Right kidney (tissue), 1 donor: ENCODE measurements around the gene VAT1L.
"Not testable (repeated sequence)": the region's sequence is repeated elsewhere in the genome, so short reads cannot be mapped to it uniquely, and the experiment has no call there.

Experiments
- DNase-seq: peaks from one replicate; pipeline ENCODE4 v3.0.0-alpha.2; 2016

Gene VAT1L

DNA sequence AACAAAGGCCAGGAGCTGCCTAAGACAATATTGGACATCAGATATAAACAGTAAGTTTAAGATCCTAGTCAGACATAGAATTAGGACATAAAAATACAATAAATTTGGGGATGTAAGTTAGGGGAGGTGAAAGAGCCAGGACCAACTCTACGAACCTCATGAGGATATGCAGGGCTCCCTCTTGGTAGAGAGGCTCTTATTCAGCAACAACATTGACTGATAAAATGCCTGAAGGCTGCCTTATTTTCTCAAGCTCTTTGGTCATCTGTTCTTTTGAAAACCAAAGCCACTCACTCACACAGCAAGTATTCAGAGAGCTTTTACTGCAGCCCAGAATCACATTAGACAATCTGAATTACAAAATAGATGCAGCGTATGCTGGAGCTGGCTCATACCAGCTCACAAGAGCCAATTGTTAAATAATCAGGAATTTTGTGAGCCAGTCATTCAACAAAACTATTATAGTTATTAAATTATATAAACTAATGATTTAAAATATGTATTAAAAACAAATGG is 125.4 kb downstream of the VAT1L start:
- DNase-seq: no peak

DNA sequence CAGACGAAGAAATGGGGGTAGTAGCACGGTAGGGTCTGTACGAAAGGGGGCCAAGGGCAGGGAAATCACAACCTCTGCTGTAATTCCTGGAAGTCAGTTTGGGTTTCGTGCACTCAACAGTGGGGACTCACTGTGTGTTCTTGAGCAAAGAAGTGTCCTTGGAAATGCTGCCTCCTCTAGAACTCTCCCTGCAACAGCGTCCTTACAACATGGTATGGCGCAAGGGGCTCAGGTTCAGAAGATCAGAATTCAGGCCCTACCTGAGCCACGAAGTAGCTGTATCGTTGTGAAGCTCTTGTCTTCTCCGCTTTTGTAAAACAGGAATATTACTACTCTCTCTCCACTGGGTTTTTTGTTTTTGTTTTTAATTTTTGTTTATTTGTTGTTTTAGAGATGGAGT is 127.7 kb downstream of the VAT1L start:
- DNase-seq: no peak

- no peak for DNase-seq
Observed at GRCh38 chr16:77917971-77918370, 129.6 kb downstream of the VAT1L start.

GRCh38 chr16:77918809-77919707 is 130.7 kb downstream of the VAT1L start:
- DNase-seq: no peak

DNA sequence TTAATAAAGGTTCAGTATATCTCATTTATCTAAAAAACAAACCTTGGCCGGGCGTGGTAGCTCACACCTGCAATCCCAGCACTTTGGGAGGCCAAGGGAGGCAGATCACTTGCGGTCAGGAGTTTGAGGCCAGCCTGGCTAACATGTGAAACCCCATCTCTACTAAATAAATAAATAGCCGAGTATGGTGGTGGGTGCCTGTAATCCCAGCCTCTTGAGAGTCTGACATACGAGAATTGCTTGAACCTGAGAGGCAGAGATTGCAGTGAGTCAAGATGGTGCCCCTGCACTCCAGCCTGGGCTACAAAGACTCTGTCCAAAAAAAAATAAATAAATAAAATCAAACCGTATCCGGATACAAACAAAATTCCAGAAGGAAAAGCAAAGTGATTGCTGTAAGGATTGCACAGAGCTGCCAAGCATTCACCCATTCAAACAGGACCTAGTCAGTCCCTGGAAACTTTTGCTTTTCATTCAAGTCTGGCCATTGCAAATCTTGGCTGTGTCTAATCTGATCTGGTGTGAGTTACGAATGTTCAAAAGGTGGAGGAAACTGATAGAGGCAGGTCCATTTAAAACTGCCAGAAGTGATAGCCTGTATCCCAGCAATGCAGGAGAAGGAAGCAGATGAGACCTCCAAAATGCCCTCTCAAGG is 131.5 kb downstream of the VAT1L start:
- DNase-seq: no peak

GRCh38 chr16:77920984-77921383 is 132.6 kb downstream of the VAT1L start:
- no peak for DNase-seq

GRCh38 chr16:77922228-77922754 is 133.9 kb downstream of the VAT1L start:
- no peak for DNase-seq

DNA sequence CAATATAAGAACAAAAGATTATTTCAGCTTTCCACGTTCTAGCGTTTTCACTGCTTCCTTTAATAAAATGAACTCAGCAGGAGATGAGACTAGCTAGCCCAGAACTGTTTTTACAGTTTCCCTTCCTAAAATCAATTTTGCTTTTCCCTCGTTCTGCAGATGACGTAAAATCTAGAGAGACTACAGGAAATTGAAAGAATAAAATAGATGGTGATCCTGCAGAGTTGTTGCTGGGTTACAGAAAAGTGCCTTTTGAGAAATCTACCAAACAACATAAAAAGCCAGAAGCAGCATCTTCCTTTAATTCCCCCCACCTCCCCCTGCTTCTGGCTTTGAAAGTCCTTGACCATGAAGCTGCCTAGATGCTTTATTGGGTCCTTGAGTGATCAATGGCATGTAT is 137.2 kb downstream of the VAT1L start:
- no peak for DNase-seq

DNA sequence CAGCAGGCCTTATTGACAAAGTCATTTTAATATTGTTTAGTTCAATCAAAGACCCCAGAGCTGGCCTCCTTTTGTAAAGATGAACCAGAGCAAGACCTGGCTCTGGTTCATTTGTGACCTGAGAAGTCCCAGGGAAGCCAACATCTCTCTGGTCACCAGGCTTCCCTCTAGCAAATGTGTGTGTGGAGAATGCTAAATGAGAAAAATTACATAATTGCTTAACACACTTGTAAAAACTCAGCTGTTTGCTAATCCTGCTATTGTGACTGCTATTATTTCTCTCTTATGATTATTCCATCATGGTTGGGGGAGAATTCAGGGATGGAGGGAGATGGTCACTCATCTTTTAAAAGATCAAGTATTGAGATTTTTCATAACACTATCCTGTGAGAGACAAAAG is 139.7 kb downstream of the VAT1L start:
- DNase-seq: no peak

- no peak for DNase-seq
Observed at GRCh38 chr16:77929004-77929403, 140.6 kb downstream of the VAT1L start.

DNA sequence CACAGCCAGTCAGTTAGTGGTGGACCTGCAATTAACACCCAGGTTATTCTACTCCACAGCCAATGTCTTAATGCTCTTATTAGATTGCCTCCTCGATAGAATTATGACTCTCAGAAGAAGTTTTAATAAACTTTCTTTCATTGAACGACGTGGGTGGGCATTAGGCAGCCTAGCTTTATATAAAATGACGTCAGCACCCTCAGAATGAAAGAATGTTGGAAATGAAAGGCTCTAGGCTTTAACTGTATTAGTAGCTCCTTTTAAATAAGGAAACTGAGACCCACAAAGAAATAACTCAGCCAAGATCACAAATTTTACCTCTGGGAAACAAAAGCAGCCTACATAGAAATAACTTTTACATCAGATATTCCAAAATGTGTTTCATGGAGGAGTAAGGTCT is 142.7 kb downstream of the VAT1L start:
- DNase-seq: no peak

DNA sequence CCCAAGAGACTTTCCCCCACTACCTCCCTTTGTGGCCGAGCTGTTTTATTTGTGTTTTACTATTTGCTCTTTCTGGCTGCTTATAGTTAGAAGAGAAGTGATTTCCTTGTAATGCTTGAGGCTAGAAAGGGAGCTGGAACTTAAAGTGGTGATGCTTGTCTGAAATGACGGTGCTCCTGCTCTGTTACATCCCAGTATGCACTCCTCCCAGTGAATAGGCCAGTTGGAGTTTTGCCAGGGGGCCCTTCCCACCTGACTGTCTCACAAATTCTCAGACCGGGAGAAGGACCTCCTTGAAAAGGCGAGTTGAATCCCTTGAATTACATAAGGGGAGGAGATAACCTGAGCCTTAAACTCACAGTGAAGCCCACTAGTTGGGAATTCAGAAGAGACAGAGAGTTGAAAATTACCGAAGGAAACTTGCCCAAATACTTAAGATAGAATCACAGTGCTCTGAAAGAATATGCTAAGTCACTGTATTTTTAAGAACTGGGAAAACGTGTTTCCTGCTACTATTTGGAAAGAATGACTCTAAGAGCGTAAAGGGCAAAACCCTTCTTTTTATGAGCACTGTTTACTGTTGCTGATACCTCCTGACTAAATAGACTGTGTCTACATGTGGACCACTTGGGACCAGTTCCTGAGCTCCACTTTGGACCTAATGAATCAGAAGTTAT is 149.2 kb downstream of the VAT1L start:
- no peak for DNase-seq

DNA sequence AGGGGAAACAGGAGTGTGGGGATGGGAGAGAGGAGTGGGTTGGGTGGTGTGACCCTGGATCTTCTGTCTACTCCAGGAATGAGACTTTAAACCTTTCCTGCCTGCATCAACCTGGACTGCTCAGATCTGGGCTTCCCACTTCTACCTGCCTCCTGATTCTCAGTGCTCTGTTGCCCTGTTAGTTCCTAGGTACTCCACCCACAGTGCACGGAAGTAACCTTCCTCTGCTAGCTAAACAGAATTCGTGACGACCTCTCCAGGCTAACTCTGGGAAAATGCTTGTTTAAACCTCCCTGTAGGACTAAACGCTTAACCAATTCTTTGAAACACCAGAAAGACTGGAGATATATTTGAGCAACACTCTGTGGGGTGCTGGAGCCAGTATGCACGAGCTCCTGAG is 150.5 kb downstream of the VAT1L start:
- no peak for DNase-seq

- DNase-seq: no peak
Observed at GRCh38 chr16:77939968-77940367, 151.6 kb downstream of the VAT1L start.

- no peak for DNase-seq
Observed at GRCh38 chr16:77943801-77944200, 155.4 kb downstream of the VAT1L start.

GRCh38 chr16:77944631-77945030 is 156.3 kb downstream of the VAT1L start:
- DNase-seq: no peak

DNA sequence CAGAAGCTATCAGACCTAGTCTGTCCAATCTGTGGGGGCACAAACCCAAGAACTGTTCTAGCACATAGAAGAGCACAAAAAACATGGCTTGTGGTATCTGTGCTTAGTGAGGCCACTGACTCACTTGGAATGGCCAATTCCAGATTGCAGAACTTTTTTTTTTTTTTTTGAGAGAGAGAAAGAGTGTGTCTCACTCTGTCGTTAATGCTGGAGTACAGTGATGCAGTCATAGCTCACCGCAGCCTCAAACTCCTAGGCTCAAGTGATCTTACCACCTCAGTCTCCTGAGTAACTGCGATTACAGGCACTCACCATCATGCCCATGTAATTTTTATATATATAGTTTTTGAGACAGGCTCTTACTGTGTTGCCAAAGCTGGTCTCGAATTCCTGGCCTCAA is 156.8 kb downstream of the VAT1L start:
- DNase-seq: no peak

DNA sequence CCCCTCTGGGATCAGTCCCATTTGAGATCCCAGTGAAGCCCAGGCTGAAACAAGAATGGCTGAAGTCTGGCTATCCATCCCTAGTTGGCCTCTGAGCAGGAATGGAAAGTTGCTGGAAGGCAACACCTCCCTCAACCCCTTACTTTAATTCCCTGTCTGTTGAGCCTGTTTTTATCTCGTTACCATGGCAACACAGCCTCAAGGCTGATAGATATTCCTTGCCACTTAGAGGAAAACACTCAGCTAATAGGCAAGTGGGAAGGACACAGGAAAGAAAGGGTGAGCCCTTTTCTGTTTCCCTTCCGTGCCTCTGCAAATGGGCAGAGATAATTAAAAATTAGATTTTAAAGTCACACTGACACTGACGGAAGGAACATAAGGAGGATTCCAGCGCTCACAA is 158.5 kb downstream of the VAT1L start:
- no peak for DNase-seq

GRCh38 chr16:77947590-77947989 is 159.2 kb downstream of the VAT1L start:
- DNase-seq: not testable (repeated sequence)

GRCh38 chr16:77948835-77949234 is 160.5 kb downstream of the VAT1L start:
- DNase-seq: no peak

GRCh38 chr16:77949445-77949844 is 161.1 kb downstream of the VAT1L start:
- DNase-seq: no peak

- no peak for DNase-seq
Observed at GRCh38 chr16:77951788-77952187, 163.4 kb downstream of the VAT1L start.

DNA sequence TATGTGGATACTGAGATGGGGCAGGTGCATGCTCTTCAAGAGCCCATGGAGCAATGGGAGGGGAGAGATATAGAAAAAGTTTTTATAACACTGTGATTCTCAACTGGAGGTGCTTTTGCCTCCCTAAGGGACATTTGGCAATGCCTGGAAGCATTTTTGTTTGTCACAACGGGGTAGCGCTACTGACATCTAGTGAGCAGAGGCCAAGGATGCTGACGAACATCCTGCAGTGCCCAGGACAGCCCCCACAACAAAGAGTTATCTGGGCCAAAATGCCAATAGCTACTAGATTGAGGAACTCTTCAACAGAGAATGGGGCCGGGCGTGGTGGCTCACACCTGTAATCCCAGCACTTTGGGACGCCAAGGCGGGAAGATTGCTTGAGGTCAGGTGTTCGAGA is 166.8 kb downstream of the VAT1L start:
- no peak for DNase-seq
